ENCODE data around the gene NCOA1.

Gene NCOA1

DNA sequence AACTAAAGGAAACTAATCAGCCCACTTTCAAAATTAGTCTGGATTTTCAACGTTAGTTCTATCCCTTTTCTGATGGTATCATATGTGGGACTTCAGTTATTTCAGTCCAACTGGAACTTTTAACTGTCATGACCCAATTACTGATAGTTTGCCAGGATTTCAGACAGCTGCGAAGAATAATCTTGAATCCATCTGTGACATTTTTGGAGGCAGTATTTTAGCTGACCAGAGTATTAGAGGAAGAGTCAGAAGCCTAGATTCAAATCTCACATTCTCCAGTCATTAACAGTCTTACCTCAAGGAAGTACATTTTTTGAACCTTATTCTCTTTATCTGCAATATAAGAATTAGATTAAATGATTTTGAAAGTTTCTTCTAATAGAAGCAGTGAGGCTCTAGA, 220.8 kb downstream of the NCOA1 start:
- DNase-seq = no peak

DNA sequence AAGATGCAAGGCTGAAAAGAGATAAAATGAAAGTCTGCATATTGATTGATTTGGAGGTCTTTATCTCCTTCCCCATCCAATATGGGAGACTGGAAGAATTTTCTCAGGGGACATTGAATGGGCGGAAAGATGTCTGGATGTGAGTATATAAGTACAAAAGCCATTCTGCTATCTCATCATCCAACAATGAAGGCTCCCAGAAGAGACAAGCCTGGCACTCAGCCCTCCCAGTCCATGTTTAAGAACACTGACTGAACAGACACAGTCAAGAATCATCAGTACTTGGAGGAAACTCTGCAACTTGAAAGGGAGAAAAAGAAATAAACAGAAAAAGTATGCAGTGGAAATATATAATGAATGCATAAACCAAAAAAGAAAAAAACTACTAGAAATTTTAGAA, 221.2 kb downstream of the NCOA1 start:
- DNase-seq = no peak

DNA sequence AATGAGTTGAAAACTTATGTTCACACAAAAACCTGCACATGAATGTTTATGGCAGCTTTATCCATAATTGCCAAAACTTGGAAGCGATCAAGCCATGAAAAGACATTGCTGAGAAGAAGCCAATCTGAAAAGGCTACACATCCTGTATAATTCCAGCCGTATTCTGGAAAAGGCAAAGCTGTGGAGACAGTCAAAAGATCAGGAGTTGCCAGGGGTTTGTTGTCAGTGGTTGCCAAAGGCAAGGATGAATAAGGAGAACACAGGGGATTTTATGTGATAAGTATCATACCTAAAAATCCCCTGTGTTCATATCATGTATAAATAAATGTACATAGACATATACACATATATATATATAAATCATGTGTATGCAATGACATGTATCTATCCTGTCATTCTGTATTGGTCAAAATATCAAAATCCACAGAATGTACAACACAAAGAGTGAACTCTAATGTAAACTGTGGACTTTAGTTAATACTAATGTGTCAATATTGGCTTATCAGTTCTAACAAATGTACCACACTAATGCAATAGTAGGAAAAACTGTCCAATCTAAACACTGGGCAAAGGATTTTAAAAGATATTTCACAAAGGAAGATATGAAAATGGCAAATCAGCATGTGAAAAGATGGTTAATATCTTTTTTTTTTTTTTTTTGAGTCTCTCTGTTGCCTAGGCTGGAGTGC, 226.4 kb downstream of the NCOA1 start:
- DNase-seq = no peak

DNA sequence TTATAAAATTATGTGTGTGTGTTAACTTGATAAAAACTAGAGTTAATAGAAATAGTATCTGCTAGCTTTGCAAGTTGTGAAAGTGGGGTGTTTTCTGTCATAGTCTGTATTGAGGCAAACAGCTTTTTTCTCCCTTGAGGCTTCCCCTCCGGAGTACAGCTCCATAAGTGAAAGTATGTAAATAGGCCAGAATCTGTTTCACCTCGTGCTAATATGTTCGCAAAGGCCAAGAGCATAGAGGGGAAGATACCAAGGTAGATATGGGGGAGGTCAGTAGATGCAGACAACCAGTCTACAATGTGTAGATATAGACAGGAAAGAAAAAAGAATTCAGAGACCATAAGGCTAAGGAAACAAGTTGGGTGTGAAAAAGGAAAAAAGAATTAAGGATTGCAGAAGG, 229.3 kb downstream of the NCOA1 start:
- no peak for DNase-seq

DNA sequence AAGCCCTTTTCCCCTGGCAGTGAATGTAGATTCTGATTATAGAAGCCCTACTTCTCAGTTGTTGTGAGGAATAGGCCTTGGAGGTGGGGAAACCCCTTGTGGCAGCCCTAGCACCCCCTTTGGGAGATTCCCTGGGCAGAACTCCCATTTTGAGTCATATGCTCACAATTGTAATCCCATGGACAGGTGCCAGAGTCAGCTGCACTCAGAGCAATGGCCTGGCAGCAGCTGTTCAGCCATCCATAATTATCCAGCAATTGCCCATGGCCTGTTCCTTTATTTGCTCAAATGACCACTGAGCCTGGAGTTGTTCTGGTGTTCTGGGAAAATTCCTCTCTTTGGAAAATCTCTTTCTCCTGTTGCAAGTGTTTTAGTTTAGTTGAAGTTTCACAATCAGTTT, 230.4 kb downstream of the NCOA1 start:
- DNase-seq = no peak

DNA sequence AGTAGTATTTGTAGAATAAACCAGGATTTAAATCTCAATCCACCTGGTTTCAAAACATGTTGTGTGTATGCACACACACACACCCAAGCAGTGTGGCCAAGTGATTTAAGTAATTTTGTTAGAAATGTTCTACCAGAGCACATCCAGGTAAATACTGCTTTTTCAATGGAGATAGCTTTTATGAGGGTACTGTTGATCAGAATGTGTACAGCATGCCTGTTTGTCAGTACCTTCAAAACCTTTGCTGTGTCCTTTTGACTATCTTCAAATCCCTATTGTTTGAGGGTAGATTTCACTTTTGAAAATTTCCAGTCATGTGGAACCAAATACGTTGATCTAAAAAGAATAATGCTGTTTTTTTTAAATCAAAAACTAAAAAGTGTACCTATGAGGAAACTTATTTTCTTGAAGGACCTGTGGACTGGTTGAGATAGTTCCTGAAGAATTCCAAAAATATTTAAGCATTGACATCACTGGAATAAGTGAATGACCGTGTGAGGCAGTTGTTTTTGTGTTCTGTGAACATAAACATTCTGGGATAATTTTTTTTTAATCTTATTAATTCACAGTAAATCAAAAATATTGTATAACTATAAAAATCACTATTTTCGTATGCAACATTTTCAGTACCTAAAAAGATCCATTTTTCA, 231.2 kb downstream of the NCOA1 start:
- DNase-seq = no peak

DNA sequence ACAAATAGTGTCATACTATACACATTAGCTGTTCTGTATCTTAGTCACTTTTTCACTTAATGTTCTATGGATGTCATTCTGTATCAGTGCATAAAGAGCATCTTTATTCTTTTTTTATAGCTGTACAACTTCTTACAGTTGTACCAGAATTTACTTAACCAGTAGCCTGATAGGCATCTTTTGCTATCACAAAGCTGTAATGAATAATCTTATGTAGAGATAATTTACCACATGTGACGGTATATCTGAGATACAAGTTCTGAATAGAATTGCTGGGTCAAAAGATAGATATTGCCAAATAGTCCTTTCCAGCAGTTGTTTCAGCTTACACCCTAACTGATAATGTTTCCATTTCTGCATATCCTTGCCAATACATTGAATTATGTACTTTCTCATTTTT, 232.1 kb downstream of the NCOA1 start:
- no peak for DNase-seq

DNA sequence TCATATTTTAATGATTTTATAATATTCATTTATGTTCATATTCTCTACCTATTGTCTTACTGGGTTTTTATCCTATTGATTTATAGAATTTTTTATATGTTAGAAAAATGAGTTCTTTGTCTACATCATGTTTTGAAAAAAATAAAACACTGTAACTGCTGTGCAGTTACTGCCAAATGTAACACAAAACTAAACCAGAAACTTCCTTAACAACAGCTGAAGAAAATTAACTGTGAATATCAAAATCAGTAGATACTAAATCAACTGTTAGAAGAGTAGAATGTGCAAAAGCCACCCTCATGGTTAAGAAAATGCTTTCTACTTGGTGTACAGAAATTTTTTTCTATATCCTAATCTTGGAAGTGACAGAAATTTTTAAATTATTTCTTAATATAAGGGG, 232.6 kb downstream of the NCOA1 start:
- DNase-seq = no peak

DNA sequence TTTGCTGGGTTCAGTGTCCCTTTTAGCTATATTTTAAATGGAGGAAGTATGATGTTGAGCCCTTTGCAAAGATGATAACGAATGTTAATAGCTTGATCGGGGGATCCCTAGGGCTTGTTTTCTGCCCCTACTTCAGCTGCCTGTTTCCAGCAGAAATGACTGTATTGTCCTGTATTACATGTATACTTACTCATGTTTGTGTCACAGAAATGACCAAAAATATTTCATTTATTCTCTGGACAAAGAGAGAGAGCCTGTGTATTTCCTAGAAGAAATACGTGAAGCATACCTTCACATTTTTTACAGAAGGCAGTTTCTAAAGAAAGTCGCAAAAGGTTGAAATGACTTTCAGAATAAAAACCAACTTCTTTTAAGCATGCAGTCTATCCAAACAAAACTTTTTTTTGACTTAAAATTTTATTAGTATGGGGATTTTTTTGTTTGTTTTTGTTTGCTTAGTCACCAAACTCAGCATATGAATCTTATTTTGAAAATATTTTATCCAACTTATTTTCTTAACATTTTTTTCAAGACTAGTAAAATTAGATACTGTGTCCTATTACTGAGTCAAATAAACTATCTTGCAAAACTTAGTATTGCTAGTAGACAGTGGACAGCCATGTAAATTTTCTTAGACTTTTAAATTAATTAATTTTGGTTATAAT, 233.2 kb downstream of the NCOA1 start:
- no peak for DNase-seq

DNA sequence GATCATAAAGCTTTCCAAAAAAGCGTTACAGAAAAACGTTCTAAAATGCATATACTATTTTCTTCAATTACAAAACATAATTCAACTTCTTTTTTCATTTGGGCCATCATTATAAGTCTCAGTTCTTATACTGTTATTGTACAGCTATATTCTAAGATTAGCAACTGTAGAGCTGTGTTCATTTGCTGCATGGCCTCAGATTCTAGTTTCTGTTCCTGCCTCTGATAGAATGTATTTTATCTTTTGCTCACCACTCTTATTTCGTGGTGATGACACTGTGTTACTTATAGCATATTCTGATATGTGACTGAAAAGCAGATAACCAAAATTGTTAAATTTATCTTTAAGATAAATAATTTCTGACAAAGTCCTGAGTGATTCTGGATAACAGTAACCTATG, 234.9 kb downstream of the NCOA1 start:
- no peak for DNase-seq

DNA sequence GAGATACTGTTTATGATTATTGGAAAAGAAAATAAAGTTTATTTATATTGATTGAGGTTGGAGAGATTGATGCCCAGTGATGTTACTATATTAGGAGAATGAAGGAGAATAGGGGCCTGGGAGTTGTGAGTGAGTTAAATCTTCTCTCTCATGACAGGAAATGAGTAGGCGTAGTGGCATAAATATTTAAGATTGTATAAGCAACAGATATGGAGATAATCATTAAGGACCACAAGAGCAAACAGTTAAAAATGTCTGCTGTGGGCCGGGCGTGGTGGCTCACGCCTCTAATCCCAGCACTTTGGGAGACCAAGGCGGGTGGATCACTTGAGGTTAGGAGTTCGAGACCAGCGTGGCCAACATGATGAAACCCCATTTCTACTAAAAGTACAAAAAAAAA, 239.4 kb downstream of the NCOA1 start:
- DNase-seq = no peak

DNA sequence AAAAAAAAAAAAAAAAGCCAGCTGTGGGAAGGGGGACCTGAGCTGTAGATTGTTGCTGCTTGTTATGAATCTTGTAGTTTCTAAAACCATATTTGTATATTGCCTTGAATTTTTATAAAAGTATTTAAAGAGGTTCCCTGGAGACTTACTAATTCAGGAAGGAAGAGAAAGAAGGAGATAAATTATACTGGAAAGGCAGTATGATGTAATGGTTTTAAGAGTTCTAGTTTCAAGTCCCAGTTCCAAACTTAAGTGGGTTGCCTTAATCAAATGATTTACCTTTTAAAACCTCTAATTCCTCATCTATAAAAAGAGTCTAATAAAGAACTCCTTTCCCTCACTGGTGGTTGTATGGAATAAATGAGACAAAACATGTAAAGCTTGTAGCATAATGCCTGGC, 240.0 kb downstream of the NCOA1 start:
- DNase-seq = no peak

DNA sequence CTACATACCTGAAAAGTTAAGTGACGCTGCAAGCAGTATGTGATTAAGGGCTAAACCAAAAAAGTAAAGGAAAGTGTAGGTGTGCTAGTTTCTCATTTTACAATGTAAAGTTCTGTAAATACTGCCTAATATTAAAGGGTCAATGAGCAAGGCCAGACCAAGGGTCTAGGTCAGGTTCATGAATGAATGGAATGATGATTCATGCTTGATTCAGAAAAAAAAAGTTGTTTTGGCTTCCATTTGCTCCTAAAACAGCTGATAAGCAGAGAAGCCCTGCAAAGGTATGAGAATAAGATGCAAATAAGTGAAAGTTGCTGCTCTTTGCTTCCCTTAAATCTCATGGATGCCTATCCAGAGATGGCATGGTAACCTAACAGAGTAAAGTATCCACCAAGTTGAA, 240.9 kb downstream of the NCOA1 start:
- DNase-seq = no peak

DNA sequence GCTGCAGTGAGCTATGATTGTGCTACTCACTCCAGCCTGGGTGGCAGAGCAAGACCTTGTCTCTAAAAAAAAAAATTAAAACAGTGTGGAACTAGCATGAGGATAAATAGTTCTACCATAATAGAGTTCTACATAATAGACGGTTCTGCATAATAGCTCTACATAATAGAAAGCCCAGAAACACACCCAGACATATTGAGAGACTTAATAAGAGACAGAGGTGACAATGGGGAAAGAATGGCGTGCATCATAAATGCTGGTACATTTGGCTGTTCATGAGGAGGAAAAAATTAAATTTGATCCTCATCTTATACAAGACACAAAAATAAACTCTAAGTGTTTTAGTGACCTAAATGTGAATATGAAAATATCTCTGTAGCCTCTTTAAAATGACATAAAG, 243.7 kb downstream of the NCOA1 start:
- no peak for DNase-seq

DNA sequence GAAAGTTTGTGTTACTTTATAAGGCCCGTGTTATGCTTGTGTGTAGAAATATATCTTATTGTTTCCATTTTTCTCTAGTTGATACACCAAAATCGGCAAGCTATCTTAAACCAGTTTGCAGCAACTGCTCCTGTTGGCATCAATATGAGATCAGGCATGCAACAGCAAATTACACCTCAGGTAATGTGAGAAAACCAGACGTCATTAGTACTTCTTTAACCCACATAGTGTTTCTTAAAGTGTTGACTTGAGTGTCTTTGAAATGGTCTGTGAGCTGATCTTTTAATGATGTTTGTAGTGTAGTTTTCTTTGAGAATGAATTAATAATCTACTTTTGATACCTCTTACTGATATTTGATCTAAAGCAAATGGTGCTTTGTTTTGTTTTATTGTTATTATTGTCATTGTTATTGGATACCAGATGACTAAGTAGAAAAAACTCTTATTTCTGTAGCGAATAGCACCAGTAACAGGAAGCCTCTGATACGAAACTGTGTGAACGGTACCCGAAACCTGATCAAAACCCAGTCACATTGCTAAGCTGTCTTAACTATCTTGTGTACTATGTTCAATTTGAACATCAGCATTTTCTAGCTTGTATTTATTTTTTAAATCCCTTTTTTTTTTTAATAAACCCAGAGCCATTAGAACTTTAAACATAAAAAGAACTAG, 248.4 kb downstream of the NCOA1 start:
- DNase-seq = no peak

DNA sequence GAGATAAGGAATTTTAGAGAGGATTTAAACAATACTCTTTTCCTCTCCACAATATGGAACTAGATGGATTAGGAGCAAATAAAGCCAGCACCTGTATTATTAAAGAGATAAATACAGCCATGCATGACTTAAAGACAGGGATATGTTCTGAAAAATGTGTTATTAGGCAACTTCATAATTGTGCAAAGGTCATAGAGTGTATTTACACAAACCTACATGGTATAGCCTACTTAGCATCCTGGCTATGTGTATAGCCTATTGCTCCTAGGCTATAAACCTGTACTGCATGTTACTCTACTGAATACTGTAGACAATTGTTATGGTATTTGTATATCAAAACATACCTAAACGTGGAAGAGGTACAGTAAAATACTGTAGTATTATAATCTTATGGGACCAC, 249.1 kb downstream of the NCOA1 start:
- DNase-seq = no peak

DNA sequence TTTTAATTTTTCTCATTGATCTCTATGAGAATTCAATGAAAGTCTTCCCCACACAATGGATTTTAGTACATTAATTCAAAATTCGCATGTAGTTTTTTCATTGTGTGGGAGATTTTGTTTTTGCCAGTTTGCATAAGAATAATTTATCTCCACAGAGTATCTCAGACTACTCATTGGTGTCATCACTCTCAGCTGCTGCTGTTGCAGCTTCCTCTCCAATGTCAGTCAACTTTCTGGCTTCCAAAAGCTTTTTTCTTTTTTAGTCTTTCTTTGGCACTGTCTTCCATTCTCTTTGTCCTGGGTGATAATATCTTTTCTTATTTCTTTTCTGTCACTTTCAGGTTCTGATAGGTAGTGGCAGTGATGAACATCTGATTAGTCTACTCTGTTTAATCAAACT, 251.7 kb downstream of the NCOA1 start:
- DNase-seq = no peak

DNA sequence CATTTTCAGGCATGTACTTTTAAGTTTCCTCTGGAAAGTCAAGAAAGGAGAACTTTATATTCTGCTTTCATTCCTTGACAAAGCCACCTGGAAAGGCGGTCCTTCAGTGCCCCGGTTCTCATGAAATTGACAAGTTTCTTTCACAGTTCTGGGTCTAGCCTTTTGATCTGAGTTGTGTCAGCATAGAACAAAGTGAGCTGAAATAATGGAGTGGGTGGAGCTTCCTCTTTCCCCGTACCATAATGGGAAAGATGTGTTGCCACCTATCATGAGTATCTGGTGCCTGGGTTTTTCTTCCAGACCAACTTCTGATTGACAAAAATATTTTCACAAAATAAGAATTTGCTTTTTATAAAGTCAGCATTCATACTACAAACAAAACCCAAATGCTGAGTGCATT, 252.9 kb downstream of the NCOA1 start:
- DNase-seq = no peak

DNA sequence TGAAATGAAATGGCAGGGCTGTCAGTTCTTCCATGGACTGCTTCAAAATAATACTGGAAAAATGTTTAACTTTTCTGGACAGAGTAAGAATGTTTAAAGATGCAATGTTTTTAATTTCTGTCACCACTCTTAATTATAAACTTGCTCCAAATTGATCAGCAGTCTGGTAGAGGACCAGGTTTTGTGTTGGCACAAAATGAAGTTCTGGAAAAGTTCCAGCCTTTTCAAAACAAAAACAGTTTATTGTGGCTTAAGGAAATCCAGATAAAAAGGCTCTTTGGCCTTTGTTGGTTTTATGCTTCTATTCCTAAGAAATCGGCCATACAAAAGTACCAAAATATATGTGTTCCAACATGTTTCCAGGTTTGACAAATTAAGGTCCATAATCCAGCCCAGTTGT, 253.3 kb downstream of the NCOA1 start:
- no peak for DNase-seq

DNA sequence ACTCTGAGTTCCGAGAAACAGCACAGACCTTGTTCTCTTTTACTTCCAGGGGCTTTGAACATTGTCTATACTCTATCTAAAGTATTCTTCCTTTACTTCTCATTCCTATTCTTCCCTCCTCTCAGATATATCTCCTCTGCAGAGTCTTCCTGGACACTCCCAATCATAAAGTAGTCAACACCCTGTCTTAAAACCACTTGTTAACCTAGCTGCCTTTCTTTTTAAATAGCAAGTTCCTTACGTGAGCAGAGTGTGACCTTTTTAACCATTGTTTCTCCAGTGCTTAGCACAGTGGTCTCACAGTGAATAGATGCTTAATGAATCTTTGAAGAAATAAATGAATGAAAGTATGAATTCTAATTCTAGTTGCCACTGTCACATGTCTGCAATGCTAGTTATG, 254.8 kb downstream of the NCOA1 start:
- no peak for DNase-seq

DNA sequence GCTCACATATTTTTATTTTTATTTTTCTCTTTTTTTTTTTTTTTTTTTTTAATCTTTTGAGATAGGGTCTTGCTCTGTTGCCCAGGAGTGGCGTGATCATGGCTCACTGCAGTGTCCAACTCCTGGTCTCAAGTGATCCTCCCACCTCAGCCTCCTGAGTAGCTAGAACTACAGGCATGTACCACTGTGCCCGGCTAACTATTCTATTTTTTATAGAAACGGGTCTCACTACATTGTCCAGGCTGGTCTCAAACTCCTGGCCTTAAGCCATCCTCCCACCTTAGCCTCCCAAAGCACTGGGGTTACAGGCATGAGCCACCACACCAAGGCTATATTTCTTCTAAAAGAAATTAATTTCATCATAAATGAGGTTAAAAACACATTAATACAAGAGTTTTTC, 256.2 kb downstream of the NCOA1 start:
- DNase-seq = no peak

DNA sequence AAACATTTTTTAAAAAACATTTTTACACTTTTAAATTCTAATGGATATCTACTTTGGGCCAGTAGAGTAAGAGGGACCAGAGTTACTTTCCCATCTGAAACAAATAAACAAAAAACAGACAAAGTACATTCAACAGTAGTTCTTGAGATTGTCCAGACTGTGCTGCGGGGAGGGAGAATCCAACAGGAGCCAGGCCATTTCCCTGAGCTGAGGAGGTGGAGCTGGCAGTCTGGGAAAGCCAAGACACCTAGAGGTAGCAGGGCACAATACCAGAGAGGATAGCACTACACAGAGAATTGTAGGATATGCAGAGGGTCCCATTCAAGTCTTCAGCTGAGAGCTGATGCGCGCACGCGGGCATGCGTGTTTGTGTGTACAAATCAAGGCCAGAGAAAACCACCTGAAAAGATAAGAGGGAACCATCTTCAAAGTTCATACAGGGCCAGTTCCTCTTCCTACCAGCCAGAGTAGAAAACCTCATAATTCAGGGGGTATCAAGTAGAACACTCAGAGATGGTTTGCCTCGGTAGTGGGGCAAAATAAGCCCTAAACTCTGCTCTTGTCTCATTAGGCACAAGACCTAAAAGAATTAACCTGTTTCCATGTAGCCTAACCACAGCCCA, 258.1 kb downstream of the NCOA1 start:
- DNase-seq = no peak

DNA sequence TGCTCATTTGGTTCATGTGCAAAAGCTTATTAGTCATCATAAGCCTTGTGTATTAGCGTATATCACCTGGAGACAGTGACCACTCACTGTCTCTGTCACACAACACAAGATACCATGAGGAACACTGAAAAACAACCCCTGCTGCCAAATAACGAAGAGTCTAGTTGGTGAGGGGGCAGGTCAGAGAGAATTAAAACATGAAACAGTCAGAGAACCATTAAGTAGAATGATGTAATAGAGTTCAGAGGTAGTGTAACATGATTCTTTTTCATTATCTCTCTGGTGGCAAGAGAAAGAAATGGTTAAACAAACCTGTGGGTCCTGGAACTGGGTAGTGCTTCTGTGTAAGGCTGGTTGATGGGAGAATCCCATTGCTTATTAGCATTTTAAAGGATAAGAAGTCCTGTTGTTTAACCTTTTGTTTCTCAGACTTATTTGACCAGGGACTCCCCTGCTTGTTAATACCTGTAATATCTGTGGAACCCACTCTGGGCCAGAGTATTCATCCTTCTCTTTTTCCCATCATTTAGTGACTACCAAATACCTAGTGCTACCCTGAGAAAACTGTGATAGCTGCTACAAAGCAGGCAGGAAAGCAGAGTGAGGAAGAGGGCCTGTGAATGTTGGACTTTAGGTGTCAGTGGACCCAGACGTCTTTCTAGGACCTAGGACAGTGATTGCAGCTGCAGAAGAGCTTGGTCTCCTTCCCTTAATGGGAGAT, 264.1 kb downstream of the NCOA1 start:
- peak; percentile 33 for DNase-seq

Data from DMS153 (cell line).